Activated T-helper 2 cell treated with anti-CD3 and anti-CD28 coated beads, Interferon-gamma antibody, Interleukin-2, Interleukin-4, amounts not matched to agents 10 μg/mL and 5 μg/mL and 100 μg/mL, durations not matched to agents 14 hours and 24 hours and 36 hours (primary cell): Measurements from ENCODE around the gene CD200. TPM values are rescaled to one million over a fixed set of nuclear protein-coding genes. Genes with fewer than 3 reads are reported as not detected.
A peak's percentile ranks its signal among the peaks of the same experiment; 100 is the strongest.

Source experiments
- DNase-seq: peaks from one replicate; pipeline ENCODE4 v3.0.0; 2021; ENCODE audit warnings: low spot score
- H3K27ac Mint-ChIP-seq: one replicate; pipeline ENCODE4 v1.8.0; 2021; ENCODE audit warnings: mixed read lengths
- H3K27me3 Mint-ChIP-seq: one replicate; pipeline ENCODE4 v1.8.0; 2021; ENCODE audit warnings: low read depth, mixed read lengths
- H3K36me3 Mint-ChIP-seq: one replicate; pipeline ENCODE4 v1.8.0; 2021; ENCODE audit warnings: low read depth, mixed read lengths
- H3K4me1 Mint-ChIP-seq: one replicate; pipeline ENCODE4 v1.8.0; 2021; ENCODE audit warnings: low read depth, mixed read lengths
- H3K4me3 Mint-ChIP-seq: one replicate; pipeline ENCODE4 v1.8.0; 2021; ENCODE audit warnings: low read depth, mild to moderate bottlenecking, moderate library complexity, mixed read lengths
- H3K9me3 Mint-ChIP-seq: one replicate; pipeline ENCODE4 v1.8.0; 2021; ENCODE audit warnings: mixed read lengths
- intact Hi-C: fragments of 100-400 bp; cut with micrococcal nuclease; formaldehyde crosslinking; loops from one replicate; pipeline ENCODE4 v1.15.1; 2023
- total RNA-seq: library from RNA; stranded (reverse); gene quantifications from 2 replicates; pipeline ENCODE4 v1.2.3, GENCODE V29; 2022

Gene CD200
- total RNA-seq, 1 donor from 2014 or later: 60.3 TPM

DNA sequence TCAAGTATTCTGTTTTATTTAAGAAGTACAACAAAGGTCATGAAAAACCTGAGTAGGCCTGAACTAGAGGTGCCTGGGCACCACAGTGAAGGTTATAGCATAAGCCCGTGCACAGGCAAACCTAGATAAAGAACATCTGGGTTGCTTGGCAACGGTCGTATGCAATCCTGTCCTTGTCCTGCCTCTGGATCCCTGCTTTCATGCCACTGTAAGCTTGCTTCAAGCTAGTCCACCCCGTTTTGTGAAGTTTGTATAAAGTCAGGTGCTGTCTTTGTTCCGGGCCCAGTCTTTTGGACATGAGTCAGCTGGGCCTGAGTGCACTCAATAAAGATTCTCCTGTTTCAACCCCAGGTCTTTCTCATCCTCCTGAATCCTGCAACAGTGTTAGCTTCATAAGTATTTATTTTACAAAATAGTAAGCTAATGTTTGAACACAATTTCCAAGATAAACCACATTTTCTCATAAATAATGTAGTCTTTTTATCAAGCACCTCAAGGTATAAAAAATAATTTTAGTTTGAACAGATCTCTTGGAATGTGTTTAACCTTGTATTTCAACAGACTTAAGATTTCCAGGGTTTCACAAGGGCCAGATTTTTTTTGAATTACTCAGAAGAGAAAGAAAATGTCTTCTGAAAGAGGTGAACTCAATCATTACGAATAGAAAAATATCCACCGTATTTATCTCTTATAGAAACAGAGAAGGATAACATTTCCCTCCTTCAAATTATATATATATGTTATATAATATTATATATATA lies 24.6 kb upstream of the CD200 start:
- H3K9me3 Mint-ChIP-seq: no peaks in the 10 kb centered on the region
- no peak overlapping the region for H3K27ac Mint-ChIP-seq
- no peak for DNase-seq
- no peaks in the 10 kb centered on the region for H3K27me3 Mint-ChIP-seq
- intact Hi-C loops: no loop called here
- no peak overlapping the region for H3K4me3 Mint-ChIP-seq
- H3K36me3 Mint-ChIP-seq: no peaks in the 10 kb centered on the region
- peaks cover 7% of the 10 kb centered on the region for H3K4me1 Mint-ChIP-seq

DNA sequence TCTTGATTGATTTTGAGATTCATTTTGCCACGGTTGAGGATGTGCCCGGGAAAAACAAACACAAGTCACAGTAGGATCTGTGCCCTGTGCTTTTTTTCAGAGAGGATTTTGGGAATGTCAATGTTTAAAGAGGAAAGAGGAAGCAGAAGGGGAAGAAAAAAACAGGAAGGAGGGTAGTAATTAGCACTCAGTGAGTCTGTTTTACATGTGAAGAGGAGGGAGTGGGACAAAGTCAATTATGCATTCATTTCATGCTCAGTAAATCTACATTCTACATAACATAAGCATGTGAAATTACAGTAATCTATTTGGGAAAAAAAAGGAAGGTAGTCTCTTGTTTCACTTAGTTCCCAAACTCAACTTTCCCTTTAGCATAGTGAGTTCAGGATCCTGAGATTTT lies 18.3 kb upstream of the CD200 start:
- Mint-ChIP-seq H3K27me3 (no peaks in the 10 kb centered on the region), H3K9me3 (peaks cover 13% of the 10 kb centered on the region), H3K36me3 (peaks cover 11% of the 10 kb centered on the region), H3K27ac (no peak overlapping the region), H3K4me1 (peaks cover 12% of the 10 kb centered on the region), H3K4me3 (no peak overlapping the region)
- intact Hi-C loops: no loop called here
- DNase-seq: no peak

DNA sequence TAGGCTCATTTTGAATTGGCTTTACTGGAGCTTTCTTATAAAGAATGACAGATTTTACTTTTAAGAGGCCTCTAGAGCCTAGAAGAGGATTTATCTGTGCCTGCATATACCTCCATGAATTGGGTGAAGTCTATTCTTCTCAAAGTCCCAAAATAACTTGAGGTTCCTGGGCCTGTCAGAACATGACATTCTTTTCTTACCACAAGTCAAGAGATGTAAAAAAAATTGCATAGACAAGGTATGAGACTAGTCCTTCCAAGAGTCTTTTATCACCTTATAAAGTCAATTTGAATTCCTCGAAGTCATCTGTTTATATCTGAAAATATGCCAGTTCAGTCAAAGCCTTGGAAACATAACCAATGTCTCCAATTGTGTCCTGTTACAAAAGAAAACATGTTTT lies 17.2 kb upstream of the CD200 start:
- intact Hi-C loops: no loop called here
- no peak overlapping the region for H3K4me3 Mint-ChIP-seq
- H3K27ac Mint-ChIP-seq: no peak overlapping the region
- H3K9me3 Mint-ChIP-seq: peaks cover 13% of the 10 kb centered on the region
- no peaks in the 10 kb centered on the region for H3K27me3 Mint-ChIP-seq
- DNase-seq: no peak
- H3K36me3 Mint-ChIP-seq: peaks cover 11% of the 10 kb centered on the region
- peaks cover 18% of the 10 kb centered on the region for H3K4me1 Mint-ChIP-seq

DNA sequence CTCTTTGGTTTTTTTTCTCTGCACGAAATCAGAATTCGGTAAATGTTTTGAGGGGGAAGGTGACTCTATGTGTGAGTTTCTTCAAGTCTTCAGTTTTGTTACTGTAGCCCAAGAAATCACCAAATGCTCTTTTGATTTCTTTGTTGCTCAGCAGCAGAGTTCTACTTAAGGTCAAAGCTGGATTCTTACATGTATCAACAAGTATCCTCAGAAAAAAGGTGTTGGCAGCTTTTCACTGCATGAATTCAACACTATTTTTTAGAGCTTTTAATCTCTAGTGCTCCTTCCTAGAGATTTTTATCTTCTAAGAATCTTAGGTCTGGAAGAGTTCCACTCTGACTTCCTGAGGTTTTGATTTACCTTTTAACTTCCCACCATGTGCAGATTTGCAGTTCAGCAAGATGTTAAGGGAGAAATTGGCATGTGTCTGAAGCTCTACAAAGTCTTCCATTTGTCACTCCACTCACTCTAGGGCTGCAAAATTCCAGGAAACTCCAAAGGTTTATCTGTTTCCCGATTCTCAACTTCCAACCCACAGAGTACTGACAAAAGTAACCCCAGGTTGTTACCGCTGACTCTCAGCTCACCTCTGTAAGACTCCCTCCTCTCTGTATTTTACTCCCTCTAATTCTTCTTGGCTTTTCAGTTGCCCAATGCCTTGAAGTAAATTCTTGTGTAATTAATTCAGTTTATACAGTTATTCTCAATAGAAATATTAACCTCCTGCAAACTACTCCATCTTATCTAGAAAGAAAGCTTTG lies 13.3 kb upstream of the CD200 start:
- H3K27me3 Mint-ChIP-seq: peaks cover 3% of the 10 kb centered on the region
- intact Hi-C loops: no loop called here
- H3K9me3 Mint-ChIP-seq: peaks cover 6% of the 10 kb centered on the region
- peaks cover 8% of the 10 kb centered on the region for H3K36me3 Mint-ChIP-seq
- no peak overlapping the region for H3K4me3 Mint-ChIP-seq
- H3K4me1 Mint-ChIP-seq: peaks cover 10% of the 10 kb centered on the region
- no peak overlapping the region for H3K27ac Mint-ChIP-seq
- no peak for DNase-seq

DNA sequence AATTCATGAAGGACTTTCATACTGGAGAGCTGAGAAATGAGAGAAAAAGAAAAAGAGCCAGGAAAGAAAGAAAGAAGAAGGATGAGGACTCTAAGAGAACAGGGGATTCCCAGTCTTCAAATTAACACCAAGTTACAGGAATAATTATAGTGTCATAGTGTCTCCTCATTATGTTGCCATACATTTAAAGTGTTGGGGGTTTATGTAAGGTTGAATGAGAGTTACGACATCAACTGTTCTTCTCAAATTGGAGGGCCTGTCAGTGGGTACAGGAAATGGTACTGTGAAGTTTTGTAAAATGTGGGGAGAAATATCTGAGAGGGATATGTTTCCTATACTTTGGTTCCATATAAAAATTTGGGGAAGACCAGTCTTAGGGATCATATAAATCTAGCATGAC lies 12.3 kb upstream of the CD200 start:
- no peaks in the 10 kb centered on the region for H3K9me3 Mint-ChIP-seq
- no peak for DNase-seq
- H3K4me3 Mint-ChIP-seq: no peak overlapping the region
- no peak overlapping the region for H3K27ac Mint-ChIP-seq
- peaks cover 5% of the 10 kb centered on the region for H3K27me3 Mint-ChIP-seq
- peaks cover 4% of the 10 kb centered on the region for H3K36me3 Mint-ChIP-seq
- H3K4me1 Mint-ChIP-seq: peaks cover 10% of the 10 kb centered on the region
- intact Hi-C loops: no loop called here

DNA sequence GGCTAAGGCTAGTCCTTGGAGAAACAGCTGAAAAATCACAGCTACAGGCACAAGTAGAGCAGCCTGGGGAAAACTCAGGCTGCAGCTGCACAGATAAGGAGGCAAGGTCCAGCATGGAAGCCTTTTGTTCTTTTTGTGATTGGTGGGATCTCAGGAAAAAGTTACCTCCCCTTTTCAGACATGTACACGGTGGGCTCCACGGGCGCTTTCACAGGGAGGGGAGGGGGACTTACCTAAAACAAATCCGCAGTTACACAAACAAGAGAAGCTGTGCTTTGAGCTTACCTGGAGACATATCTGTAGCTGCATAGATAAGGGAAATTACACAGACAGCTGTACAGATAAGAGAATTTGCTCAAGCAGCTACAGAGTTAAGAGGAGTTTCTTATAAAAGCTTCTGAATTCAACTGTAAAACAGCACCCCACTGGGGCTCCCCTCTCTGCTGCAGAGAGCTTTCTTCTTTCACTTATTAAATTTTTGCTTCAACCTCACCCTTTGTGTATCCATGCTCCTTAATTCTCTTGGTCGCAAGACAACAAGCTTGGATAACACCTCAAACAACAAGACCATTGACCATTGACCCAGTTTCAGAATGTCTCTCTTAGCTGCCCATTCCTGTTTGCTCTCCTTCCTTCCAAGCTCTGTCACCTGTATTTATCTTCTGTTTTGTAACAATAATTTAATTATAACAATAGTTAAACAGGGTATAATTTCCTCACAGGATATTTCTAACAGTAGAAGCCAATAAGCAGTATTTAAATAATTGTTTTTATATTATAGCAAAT lies 10.9 kb upstream of the CD200 start:
- Mint-ChIP-seq H3K36me3 (no peaks in the 10 kb centered on the region), H3K27me3 (peaks cover 5% of the 10 kb centered on the region), H3K27ac (no peak overlapping the region), H3K4me1 (peaks cover 13% of the 10 kb centered on the region), H3K4me3 (no peak overlapping the region), H3K9me3 (no peaks in the 10 kb centered on the region)
- DNase-seq: no peak
- intact Hi-C loops: no loop called here

DNA sequence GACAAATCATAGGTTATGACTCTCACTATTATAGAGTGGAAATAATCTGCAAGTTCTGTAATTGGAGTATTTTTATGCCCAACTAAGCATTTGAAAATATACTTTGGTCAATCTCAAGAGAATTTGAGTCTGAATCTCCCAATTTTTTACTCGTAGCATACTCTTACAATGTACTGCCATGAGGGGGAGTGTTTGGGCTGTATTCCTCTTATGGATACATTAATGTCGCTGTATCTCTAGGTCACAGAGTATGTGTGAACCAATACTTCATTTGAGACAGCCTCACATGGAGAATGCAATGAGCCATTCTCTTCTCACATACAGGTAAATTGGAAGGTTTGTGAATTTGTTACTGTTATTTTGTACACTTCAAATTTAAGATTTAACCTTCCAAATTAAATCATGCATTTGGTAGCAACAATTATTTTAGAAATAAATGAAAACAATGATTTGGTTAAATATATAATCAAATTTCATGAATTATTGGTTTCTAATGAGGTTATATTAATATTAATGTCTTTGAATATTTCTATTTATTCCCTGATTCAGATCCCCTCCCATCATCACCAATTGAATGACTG lies 5.5 kb upstream of the CD200 start:
- Mint-ChIP-seq H3K4me3 (no peak overlapping the region), H3K36me3 (no peaks in the 10 kb centered on the region), H3K9me3 (no peaks in the 10 kb centered on the region), H3K4me1 (peaks cover 3% of the 10 kb centered on the region), H3K27me3 (peaks cover 2% of the 10 kb centered on the region), H3K27ac (no peak overlapping the region)
- DNase-seq: peak; percentile 28
- intact Hi-C loops: loop anchor here (1.0 to 5.0 kb wide), 5 partner anchors 35 to 215 kb away; partner anchors contain the start of gene SLC9C1

DNA sequence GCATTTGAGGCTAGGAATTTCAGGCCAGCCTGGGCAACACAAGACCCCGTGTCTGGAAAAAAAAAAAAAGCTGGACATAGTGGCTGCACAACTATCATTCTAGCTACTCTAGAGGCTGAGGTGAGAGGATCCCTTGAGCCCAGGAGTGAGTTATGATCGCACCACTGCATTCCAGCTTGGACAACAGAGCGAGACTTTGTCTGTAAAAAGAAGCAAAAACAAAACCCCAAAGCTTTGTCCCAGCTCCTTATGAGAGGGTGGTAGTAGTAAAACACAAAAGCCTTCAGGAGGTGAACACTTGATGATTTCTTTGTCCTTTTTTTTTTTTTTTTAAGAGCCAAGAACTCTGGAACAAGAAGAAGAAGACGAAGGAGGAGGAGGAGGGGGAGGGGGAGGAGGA lies 1.1 kb upstream of the CD200 start:
- intact Hi-C loops: no loop called here
- H3K4me1 Mint-ChIP-seq: peaks cover 35% of the 10 kb centered on the region
- H3K27ac Mint-ChIP-seq: no peak overlapping the region

DNA sequence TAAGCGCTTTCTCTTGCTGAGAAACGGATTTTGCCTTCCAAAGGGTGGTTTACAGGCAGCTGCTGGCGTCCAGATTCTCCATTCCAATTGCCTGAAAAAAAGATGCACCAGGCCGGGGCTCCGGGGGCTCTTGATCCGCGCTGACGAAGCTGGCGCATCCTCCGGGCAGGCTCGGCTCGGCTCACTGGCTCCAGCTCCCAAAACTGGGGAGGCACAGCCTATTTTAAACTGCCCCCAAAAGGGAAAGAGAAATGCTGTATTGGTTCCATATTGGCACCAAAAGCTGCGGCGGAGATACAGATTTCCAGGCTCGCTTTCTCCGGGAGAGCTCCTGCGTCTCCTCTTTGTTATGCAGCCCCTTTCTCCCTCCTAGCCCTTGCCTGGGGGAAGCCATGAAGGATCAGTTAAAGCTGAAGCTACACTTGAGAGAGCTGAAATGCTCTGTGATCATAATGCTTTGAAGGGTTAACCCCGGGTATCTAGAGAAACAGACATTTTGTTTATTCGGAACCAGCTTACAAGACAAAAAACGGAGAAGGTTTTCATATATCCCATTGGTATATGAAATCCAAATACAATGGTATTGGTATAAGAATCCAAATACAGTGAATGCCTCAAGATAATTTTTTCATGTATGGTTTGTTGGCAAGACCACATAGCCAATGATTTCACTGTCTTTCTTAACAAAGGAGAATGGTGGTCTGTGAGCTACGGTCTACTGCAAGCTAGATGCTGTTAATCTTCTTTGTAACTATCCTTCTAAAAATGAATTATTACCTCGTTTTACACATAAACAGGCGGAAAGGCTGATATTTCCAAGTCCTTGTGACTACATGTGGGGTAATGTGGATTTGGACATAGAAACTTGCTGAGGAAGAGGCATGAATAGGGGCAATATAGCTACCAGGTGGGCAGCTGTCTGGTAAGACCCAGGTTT lies 693 bp downstream of the CD200 start:
- Mint-ChIP-seq H3K4me3 (peak overlapping the region; percentile 90), H3K4me1 (peaks cover 48% of the 10 kb centered on the region), H3K9me3 (no peaks in the 10 kb centered on the region), H3K27me3 (no peaks in the 10 kb centered on the region), H3K27ac (peak overlapping the region; percentile 85), H3K36me3 (peaks cover 45% of the 10 kb centered on the region)
- intact Hi-C loops: loop anchor here (2.0 kb wide), 1 partner anchor 49 kb away; no protein-coding TSS in a partner anchor
- peak; percentile 26 for DNase-seq

More for the DNA sequence above, 1.1 kb upstream of the CD200 start:
- Mint-ChIP-seq H3K9me3 (no peaks in the 10 kb centered on the region), H3K4me3 (peak overlapping the region; percentile 90), H3K27me3 (no peaks in the 10 kb centered on the region), H3K36me3 (peaks cover 31% of the 10 kb centered on the region)
- no peak for DNase-seq

DNA sequence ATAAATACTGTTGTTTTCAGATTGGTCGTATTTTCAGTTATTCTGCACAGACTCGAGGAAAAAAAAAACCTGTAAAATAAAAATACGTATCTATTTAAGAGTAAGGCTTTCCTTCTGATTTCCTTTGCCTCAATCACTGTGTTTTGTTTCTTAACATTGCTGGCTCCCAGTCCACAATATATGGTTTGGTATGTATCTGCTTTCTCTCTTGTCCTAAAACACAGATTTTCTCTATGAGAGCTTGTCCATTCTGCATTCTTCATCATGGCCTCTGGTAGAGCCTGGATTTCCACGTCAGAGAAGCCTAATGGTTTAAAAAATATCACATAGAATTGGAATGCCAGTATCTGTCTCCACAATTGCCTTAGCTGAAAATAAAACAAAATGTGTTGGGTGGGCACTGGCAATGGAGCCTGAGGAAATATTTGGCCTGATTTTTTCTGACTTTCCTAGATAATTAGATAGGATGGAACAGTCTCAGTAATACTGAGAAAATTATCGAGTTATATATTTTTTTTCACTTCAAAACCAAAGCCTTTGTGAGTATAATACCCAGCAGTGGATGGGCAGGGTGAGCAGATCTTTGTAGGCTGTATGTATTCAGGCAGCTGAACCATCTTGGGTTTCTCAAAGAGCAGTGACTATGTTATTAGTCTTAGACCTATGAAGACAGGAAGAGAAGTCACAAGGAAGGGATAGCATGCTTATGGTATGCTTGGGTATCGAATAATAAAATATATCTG lies 1.9 kb downstream of the CD200 start:
- H3K27me3 Mint-ChIP-seq: no peaks in the 10 kb centered on the region
- no peak for DNase-seq
- intact Hi-C loops: loop anchor here (2.0 to 5.0 kb wide), 3 partner anchors 48 to 198 kb away; partner anchors contain the start of gene BTLA
- H3K9me3 Mint-ChIP-seq: no peaks in the 10 kb centered on the region
- H3K36me3 Mint-ChIP-seq: peaks cover 55% of the 10 kb centered on the region
- H3K27ac Mint-ChIP-seq: peak overlapping the region; percentile 85
- H3K4me3 Mint-ChIP-seq: peak overlapping the region; percentile 90
- H3K4me1 Mint-ChIP-seq: peaks cover 56% of the 10 kb centered on the region

DNA sequence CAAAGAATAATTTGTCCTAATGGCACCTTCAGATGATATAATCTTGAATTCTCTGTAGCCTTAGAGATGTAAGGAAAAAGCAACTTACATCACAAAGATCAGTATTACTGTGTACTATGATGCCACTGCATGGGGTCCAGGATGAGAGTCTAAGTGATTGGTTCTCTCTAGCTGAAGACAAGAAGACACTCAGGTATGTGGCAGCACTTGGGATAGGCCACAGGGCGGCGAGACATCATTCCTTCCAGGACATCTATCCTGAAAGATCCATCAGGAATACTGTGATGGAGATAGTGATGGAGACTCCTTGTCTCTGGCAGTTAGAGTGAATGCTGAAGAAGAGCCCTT lies 2.5 kb downstream of the CD200 start:
- H3K4me1 Mint-ChIP-seq: peaks cover 58% of the 10 kb centered on the region

More for the DNA sequence above, 2.5 kb downstream of the CD200 start:
- Mint-ChIP-seq H3K36me3 (peaks cover 60% of the 10 kb centered on the region), H3K9me3 (no peaks in the 10 kb centered on the region), H3K4me3 (peak overlapping the region; percentile 90), H3K27me3 (no peaks in the 10 kb centered on the region), H3K27ac (peak overlapping the region; percentile 29)
- DNase-seq: no peak
- intact Hi-C loops: loop anchor here (2.0 to 5.0 kb wide), 3 partner anchors 47 to 198 kb away; partner anchors contain the start of gene BTLA
